Fibroblast of lung (primary cell): ENCODE data around the gene UBE2N. TPM values are rescaled to one million over a fixed set of nuclear protein-coding genes. Genes with fewer than 3 reads are reported as not detected.
"Not testable (repeated sequence)": the region's sequence is repeated elsewhere in the genome, so short reads cannot be mapped to it uniquely, and the experiment has no call there.

Source experiments
- DNase-seq, 2 donors: peaks; one replicate each; pipeline versions ENCODE4 v3.0.0 to v3.0.0-alpha.2; 2010; ENCODE audit warnings: low read depth in 2 of 2
- H2AFZ ChIP-seq: 2 replicates; pipeline ENCODE4 v1.5.1; 2012; ENCODE audit warnings: low read length, control low read depth, inconsistent platforms
- H3K27ac ChIP-seq: 2 replicates; pipeline ENCODE4 v1.5.1; 2011; ENCODE audit warnings: low read length, control low read depth; ENCODE audit not compliant: insufficient read depth
- H3K27me3 ChIP-seq: 2 replicates; pipeline ENCODE4 v1.5.1; 2011; ENCODE audit warnings: mild to moderate bottlenecking, low read length; ENCODE audit not compliant: control insufficient read depth, insufficient read depth
- H3K36me3 ChIP-seq: 2 replicates; pipeline ENCODE4 v1.5.1; 2011; ENCODE audit warnings: low read length; ENCODE audit not compliant: control insufficient read depth, insufficient read depth
- H3K4me1 ChIP-seq: 2 replicates; pipeline ENCODE4 v1.5.1; 2011; ENCODE audit warnings: low read length; ENCODE audit not compliant: control insufficient read depth, insufficient read depth; ENCODE audit errors: extremely low read depth
- H3K4me2 ChIP-seq: 2 replicates; pipeline ENCODE4 v1.5.1; 2011; ENCODE audit warnings: low read length, control low read depth; ENCODE audit not compliant: insufficient read depth; ENCODE audit errors: extremely low read depth
- H3K4me3 ChIP-seq, 4 experiments: fragments of 200-600 bp in 1 of 4; sonication (generic) in 1 of 4; replicated peaks in 1 of 4; 2 replicates each; pipeline ENCODE4 v1.5.1; 2011 to 2016; ENCODE audit warnings: low read length in 4 of 4, low read depth in 3 of 4, mild to moderate bottlenecking in 3 of 4, control low read depth in 2 of 4, inconsistent platforms in 1 of 4, mixed read lengths in 1 of 4; ENCODE audit not compliant: insufficient read depth in 1 of 4; ENCODE audit errors: control extremely low read depth in 1 of 4
- H3K79me2 ChIP-seq: 2 replicates; pipeline ENCODE4 v1.5.1; 2012; ENCODE audit warnings: mild to moderate bottlenecking, low read length, inconsistent platforms; ENCODE audit not compliant: control insufficient read depth, insufficient read depth
- H3K9ac ChIP-seq: 2 replicates; pipeline ENCODE4 v1.5.1; 2011; ENCODE audit warnings: mild to moderate bottlenecking, low read length, control low read depth; ENCODE audit not compliant: insufficient read depth
- H3K9me3 ChIP-seq: 2 replicates; pipeline ENCODE4 v1.5.1; 2012; ENCODE audit warnings: low read depth, low read length; ENCODE audit not compliant: control insufficient read depth, insufficient read depth
- H4K20me1 ChIP-seq: 2 replicates; pipeline ENCODE4 v1.5.1; 2011; ENCODE audit warnings: low read length; ENCODE audit not compliant: control insufficient read depth, insufficient read depth; ENCODE audit errors: extremely low read depth
- CTCF ChIP-seq, 2 donors: IDR thresholded peaks in 1 of 2; conservative IDR thresholded peaks in 1 of 2; 1 replicate in 1 of 2; 2 replicates in 1 of 2; pipeline ENCODE4 v1.5.1; 2011 to 2012; ENCODE audit warnings: low read length in 2 of 2, control low read depth in 1 of 2, inconsistent platforms in 1 of 2, low read depth in 1 of 2, mild to moderate bottlenecking in 1 of 2
- EZH2 ChIP-seq: IDR thresholded peaks from 2 replicates; pipeline ENCODE4 v1.5.1; 2012; ENCODE audit warnings: low read length, control low read depth, mild to moderate bottlenecking; ENCODE audit errors: missing control alignments
- polyA plus RNA-seq, 2 donors: library from polyadenylated mRNA; depleted of rRNA in 1 of 2; stranded (reverse) in 1 of 2; unstranded in 1 of 2; fragments of >200 nt; gene quantifications; 2 replicates each; pipeline ENCODE4 v1.2.1, GENCODE V29; 2011 to 2012; ENCODE audit warnings: missing spikeins in 1 of 2
- total RNA-seq: library from RNA; depleted of rRNA; stranded (reverse); fragments of >200 nt; gene quantifications from 2 replicates; pipeline ENCODE4 v1.2.1, GENCODE V29; 2014

Gene UBE2N
- total and polyA plus RNA-seq, 2 donors (not counting 1 experiment from before 2014, with no cell fraction given): 115 to 149 TPM

- Histone ChIP-seq H3K9ac (peak overlapping the region; percentile 70), H3K4me1 (peaks cover 4% of the 10 kb centered on the region), H3K4me3 (peak overlapping the region; percentile 83 to 97 (median 94)), H4K20me1 (no peaks in the 10 kb centered on the region), H3K79me2 (peaks cover 58% of the 10 kb centered on the region), H2AFZ (peak overlapping the region; percentile 71), H3K27me3 (no peaks in the 10 kb centered on the region), H3K36me3 (no peaks in the 10 kb centered on the region), H3K4me2 (peak overlapping the region; percentile 77), H3K9me3 (no peaks in the 10 kb centered on the region), H3K27ac (peak overlapping the region; percentile 78)
- DNase-seq: no peak
- no peak for TF ChIP-seq EZH2
Measured at GRCh38 chr12:93378998-93379325, 62.8 kb downstream of the UBE2N start.

- H4K20me1 ChIP-seq, H3K36me3 ChIP-seq, H3K9me3 ChIP-seq, H3K4me1 ChIP-seq, H3K27me3 ChIP-seq: not testable (repeated sequence)
- peaks cover 52% of the 10 kb centered on the region for H3K79me2 ChIP-seq
- H2AFZ ChIP-seq: peak overlapping the region; percentile 71
- H3K27ac ChIP-seq: peak overlapping the region; percentile 78
- peak overlapping the region; percentile 77 for H3K4me2 ChIP-seq
- H3K4me3 ChIP-seq: peak overlapping the region; percentile 83 to 97 (median 94)
- peak overlapping the region; percentile 70 for H3K9ac ChIP-seq
- peak; percentile 66 to 83 for DNase-seq
Measured at GRCh38 chr12:93378196-93378997, 63.4 kb downstream of the UBE2N start.

GRCh38 chr12:93377252-93378195 is 64.2 kb downstream of the UBE2N start, which contains the start of gene NUDT4:
Gene NUDT4, plus strand, starts transcription at chr12:93377925. Its CDS starts 398 bp downstream, at chr12:93378323.
- Histone ChIP-seq H3K4me2 (peak within 1 kb of the TSS; percentile 77), H3K27ac (peak within 1 kb of the TSS; percentile 78), H3K4me1 (peaks cover 4% of the 10 kb centered on the region), H3K4me3 (peak within 1 kb of the TSS; percentile 83 to 97 (median 94)), H2AFZ (peak within 1 kb of the TSS; percentile 94), H3K9me3 (no peaks in the 10 kb centered on the region), H3K79me2 (peaks cover 43% of the 10 kb centered on the region), H3K27me3 (no peaks in the 10 kb centered on the region), H3K36me3 (no peaks in the 10 kb centered on the region), H3K9ac (peak within 1 kb of the TSS; percentile 70), H4K20me1 (no peaks in the 10 kb centered on the region)
- no peak for TF ChIP-seq CTCF (conservative IDR thresholded peaks at IDR 0.05 in 1 of 2, IDR thresholded peaks at IDR 0.05 in 1 of 2; ENCODE audit: low read depth in 1 of 2, low read length in 2 of 2)
- TF ChIP-seq EZH2: no peak
- DNase-seq: peak; percentile 91 to 95
